ENCODE data around the gene BBS2.

DNA sequence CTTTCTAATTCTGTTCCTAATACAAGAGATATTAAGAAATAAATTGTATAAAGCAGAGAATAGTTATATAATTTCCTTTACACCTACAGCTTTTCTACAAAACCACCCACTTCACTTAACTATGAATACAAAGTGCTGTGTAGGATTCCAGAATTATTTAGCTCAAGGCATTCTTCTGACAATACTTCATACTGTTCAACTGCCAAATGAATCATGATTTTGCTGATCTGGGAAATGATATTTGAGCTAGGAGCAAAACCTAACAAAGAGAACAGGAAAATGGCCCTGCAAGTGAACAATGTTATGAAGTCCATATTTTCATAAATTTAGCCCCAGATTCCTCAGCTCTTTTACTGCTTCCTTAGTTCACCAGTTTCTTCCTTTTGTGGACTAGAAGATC, 12.9 kb downstream of the BBS2 start:
- TF ChIP-seq POLR2A (conservative IDR thresholded peaks at IDR 0.05) (no peak), E2F3 (CRISPR knock-in tag; IDR thresholded peaks at IDR 0.05) (no peak), ZNF143 (CRISPR knock-in tag; IDR thresholded peaks at IDR 0.05) (no peak), TCF7 (IDR thresholded peaks at IDR 0.05; ENCODE audit: borderline replicate concordance) (no peak), BCL6 (CRISPR knock-in tag; IDR thresholded peaks at IDR 0.05) (no peak), SMARCA4 (IDR thresholded peaks at IDR 0.05) (no peak), PHF21A (IDR thresholded peaks at IDR 0.05; ENCODE audit: borderline replicate concordance, low read depth) (no peak), KLF6 (CRISPR knock-in tag; IDR thresholded peaks at IDR 0.05; ENCODE audit: borderline replicate concordance) (no peak), JUN (IDR thresholded peaks at IDR 0.05; ENCODE audit: borderline replicate concordance, low read depth, low read length) (no peak), JUN (CRISPR knock-in tag; IDR thresholded peaks at IDR 0.05; ENCODE audit: borderline replicate concordance) (no peak), SMARCC2 (IDR thresholded peaks at IDR 0.05; ENCODE audit: low read depth) (no peak), KLF10 (CRISPR knock-in tag; IDR thresholded peaks at IDR 0.05) (no peak), MAFK (IDR thresholded peaks at IDR 0.05; ENCODE audit: low read length) (no peak)
- TF ChIP-seq, protein P1, sequence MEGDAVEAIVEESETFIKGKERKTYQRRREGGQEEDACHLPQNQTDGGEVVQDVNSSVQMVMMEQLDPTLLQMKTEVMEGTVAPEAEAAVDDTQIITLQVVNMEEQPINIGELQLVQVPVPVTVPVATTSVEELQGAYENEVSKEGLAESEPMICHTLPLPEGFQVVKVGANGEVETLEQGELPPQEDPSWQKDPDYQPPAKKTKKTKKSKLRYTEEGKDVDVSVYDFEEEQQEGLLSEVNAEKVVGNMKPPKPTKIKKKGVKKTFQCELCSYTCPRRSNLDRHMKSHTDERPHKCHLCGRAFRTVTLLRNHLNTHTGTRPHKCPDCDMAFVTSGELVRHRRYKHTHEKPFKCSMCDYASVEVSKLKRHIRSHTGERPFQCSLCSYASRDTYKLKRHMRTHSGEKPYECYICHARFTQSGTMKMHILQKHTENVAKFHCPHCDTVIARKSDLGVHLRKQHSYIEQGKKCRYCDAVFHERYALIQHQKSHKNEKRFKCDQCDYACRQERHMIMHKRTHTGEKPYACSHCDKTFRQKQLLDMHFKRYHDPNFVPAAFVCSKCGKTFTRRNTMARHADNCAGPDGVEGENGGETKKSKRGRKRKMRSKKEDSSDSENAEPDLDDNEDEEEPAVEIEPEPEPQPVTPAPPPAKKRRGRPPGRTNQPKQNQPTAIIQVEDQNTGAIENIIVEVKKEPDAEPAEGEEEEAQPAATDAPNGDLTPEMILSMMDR (IDR thresholded peaks at IDR 0.05 in 2 of 3, conservative IDR thresholded peaks at IDR 0.05 in 1 of 3; ENCODE audit: insufficient read depth in 2 of 3, low read depth in 1 of 3, low read length in 3 of 3): no peak
- TF ChIP-seq, protein P2, sequence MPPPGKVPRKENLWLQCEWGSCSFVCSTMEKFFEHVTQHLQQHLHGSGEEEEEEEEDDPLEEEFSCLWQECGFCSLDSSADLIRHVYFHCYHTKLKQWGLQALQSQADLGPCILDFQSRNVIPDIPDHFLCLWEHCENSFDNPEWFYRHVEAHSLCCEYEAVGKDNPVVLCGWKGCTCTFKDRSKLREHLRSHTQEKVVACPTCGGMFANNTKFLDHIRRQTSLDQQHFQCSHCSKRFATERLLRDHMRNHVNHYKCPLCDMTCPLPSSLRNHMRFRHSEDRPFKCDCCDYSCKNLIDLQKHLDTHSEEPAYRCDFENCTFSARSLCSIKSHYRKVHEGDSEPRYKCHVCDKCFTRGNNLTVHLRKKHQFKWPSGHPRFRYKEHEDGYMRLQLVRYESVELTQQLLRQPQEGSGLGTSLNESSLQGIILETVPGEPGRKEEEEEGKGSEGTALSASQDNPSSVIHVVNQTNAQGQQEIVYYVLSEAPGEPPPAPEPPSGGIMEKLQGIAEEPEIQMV (tag; conservative IDR thresholded peaks at IDR 0.05; ENCODE audit: low read depth): no peak

Data from K562 (cell line).